Measurements from ENCODE around the gene RAB3GAP1.

DNA sequence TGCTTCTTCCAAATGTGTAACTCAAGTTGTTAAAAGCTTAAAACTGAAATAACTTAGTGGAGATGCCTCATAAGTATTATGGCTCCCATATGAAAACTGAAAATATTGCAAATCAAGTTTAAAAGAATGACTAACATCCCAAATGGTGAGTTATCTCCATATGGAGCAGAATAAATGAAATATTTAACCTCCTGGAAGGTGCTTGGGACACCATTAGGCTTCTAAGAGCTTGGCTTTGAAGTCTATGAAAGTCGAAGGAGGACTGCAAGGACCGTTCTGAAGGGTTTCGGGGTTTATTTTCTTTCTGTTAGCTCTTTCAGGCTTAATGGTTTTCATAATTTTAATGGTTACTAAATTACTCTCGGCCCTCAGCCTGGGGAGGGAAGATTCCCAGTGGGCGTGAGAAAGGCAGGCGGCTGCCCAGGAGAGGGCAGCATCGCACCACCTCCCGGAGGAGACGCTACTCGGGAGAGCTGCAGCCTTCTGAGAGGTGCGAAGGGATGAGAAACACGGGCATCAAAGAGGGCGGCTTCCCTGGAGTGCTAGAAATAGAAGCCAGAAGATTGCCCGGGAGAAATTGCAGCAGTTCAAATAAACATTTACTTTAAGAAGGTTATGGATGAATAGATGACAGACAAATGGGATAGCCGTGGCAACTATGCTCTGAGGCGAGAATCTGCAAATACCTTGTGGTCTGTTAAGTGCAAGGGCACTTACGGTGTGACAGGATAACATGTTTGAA lies 47.9 kb upstream of the RAB3GAP1 start:
- TF ChIP-seq, protein P1, sequence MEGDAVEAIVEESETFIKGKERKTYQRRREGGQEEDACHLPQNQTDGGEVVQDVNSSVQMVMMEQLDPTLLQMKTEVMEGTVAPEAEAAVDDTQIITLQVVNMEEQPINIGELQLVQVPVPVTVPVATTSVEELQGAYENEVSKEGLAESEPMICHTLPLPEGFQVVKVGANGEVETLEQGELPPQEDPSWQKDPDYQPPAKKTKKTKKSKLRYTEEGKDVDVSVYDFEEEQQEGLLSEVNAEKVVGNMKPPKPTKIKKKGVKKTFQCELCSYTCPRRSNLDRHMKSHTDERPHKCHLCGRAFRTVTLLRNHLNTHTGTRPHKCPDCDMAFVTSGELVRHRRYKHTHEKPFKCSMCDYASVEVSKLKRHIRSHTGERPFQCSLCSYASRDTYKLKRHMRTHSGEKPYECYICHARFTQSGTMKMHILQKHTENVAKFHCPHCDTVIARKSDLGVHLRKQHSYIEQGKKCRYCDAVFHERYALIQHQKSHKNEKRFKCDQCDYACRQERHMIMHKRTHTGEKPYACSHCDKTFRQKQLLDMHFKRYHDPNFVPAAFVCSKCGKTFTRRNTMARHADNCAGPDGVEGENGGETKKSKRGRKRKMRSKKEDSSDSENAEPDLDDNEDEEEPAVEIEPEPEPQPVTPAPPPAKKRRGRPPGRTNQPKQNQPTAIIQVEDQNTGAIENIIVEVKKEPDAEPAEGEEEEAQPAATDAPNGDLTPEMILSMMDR (IDR thresholded peaks at IDR 0.05) = peak; percentile 82
- TF ChIP-seq ZFX (IDR thresholded peaks at IDR 0.05; ENCODE audit: borderline replicate concordance) = no peak

Measured in 22Rv1 (cell line).